Endothelial cell of umbilical vein (primary cell): ENCODE data around the gene CTSZ. TPM values are rescaled to one million over a fixed set of nuclear protein-coding genes. Genes with fewer than 3 reads are reported as not detected.
A peak's percentile ranks its signal among the peaks of the same experiment; 100 is the strongest.

Source experiments
- BruUV-seq: library from RNA; stranded (reverse); fragments of 400-500 nt; replicated peaks from 2 replicates; lab custom pipeline; 2021; lab: Mats Ljungman, UMichigan
- CTCF ChIA-PET: fragments of 300-600, 350-600 bp; sonication (Branson Sonifier 250); formaldehyde crosslinking; loops from one replicate; lab custom pipeline; 2021; ENCODE audit warnings: antibody characterized with exemption, inconsistent platforms; lab: Charles Lee
- POLR2A ChIA-PET: fragments of 300-600, 350-600 bp; sonication (Branson Sonifier 250); formaldehyde crosslinking; loops from one replicate; lab custom pipeline; 2021; ENCODE audit warnings: antibody characterized with exemption, inconsistent platforms; lab: Charles Lee
- DNase-seq: peaks from one replicate; pipeline ENCODE4 v3.0.0-alpha.2; 2011; ENCODE audit warnings: low read depth, low spot score
- FAIRE-seq: peaks from 2 replicates; lab custom pipeline; 2011; peaks lifted over from hg19 to GRCh38; lab: Jason Lieb, UNC
- H2AFZ ChIP-seq: 2 replicates; pipeline ENCODE4 v1.6.0; 2012; ENCODE audit warnings: low read depth, low read length, control low read depth, inconsistent platforms
- H3K27ac ChIP-seq: 2 replicates; pipeline ENCODE4 v1.5.1; 2011; ENCODE audit warnings: low read depth, mild to moderate bottlenecking, control low read depth, low read length, moderate library complexity; ENCODE audit not compliant: insufficient read depth
- H3K27me3 ChIP-seq, 2 experiments: 2 replicates each; pipeline versions ENCODE4 v1.6.0 to v1.6.1; 2011; ENCODE audit warnings: low read length in 2 of 2, mixed read lengths in 1 of 2; ENCODE audit not compliant: control insufficient read depth in 2 of 2, insufficient read depth in 2 of 2
- H3K36me3 ChIP-seq, 2 experiments: 2 replicates in 1 of 2; 3 replicates in 1 of 2; pipeline ENCODE4 v1.5.1; 2011; ENCODE audit warnings: low read length in 2 of 2, mild to moderate bottlenecking in 1 of 2, moderate library complexity in 1 of 2; ENCODE audit not compliant: control insufficient read depth in 2 of 2, insufficient read depth in 2 of 2; ENCODE audit errors: extremely low read depth in 1 of 2
- H3K4me1 ChIP-seq: 3 replicates; pipeline ENCODE4 v1.5.1; 2011; ENCODE audit warnings: mild to moderate bottlenecking, low read length; ENCODE audit not compliant: control insufficient read depth, insufficient read depth; ENCODE audit errors: extremely low read depth
- H3K4me2 ChIP-seq: 2 replicates; pipeline ENCODE4 v1.6.1; 2011; ENCODE audit warnings: low read length, control low read depth, mixed read lengths; ENCODE audit not compliant: insufficient read depth
- H3K4me3 ChIP-seq, 3 experiments: fragments of 200-600 bp in 1 of 3; sonication (generic), shearing (Covaris generic) in 1 of 3; replicated peaks in 1 of 3; 2 replicates each; pipeline ENCODE4 v1.5.1; 2011 to 2016; ENCODE audit warnings: control low read depth in 3 of 3, low read length in 3 of 3, mild to moderate bottlenecking in 2 of 3, inconsistent platforms in 1 of 3, low read depth in 1 of 3, moderate library complexity in 1 of 3; ENCODE audit not compliant: insufficient read depth in 1 of 3
- H3K79me2 ChIP-seq: 2 replicates; pipeline ENCODE4 v1.6.0; 2012; ENCODE audit warnings: low read length, inconsistent platforms; ENCODE audit not compliant: control insufficient read depth, insufficient read depth
- H3K9ac ChIP-seq: replicated peaks from 2 replicates; pipeline ENCODE3; 2011; ENCODE audit warnings: low read length, control low read depth; ENCODE audit not compliant: insufficient read depth; ENCODE audit errors: extremely low read depth
- H3K9me1 ChIP-seq: replicated peaks from 3 replicates; pipeline ENCODE4 v1.6.0; 2011; ENCODE audit warnings: mild to moderate bottlenecking, low read length; ENCODE audit not compliant: control insufficient read depth, insufficient read depth; ENCODE audit errors: extremely low read depth
- H3K9me3 ChIP-seq: replicated peaks from 2 replicates; pipeline ENCODE4 v1.5.1; 2012; ENCODE audit warnings: low read length, inconsistent platforms; ENCODE audit not compliant: control insufficient read depth, insufficient read depth
- H4K20me1 ChIP-seq: replicated peaks from 2 replicates; pipeline ENCODE3; 2011; ENCODE audit warnings: mild to moderate bottlenecking, low read length; ENCODE audit not compliant: control insufficient read depth, insufficient read depth; ENCODE audit errors: extremely low read depth
- EZH2 ChIP-seq: IDR thresholded peaks from 2 replicates; pipeline ENCODE4 v1.6.1; 2012; ENCODE audit warnings: borderline replicate concordance, low read depth, mild to moderate bottlenecking, moderate library complexity, low read length, inconsistent platforms; ENCODE audit not compliant: severe bottlenecking
- FOS ChIP-seq: IDR thresholded peaks from 2 replicates; pipeline ENCODE4 v1.6.1; 2011; ENCODE audit warnings: mild to moderate bottlenecking, low read length, moderate library complexity, borderline replicate concordance; ENCODE audit not compliant: insufficient read depth
- GATA2 ChIP-seq: IDR thresholded peaks from 2 replicates; pipeline ENCODE4 v1.7.0; 2011; ENCODE audit warnings: low read depth, mild to moderate bottlenecking, moderate library complexity, mixed read lengths, low read length; ENCODE audit not compliant: insufficient read length, insufficient read depth
- JUN ChIP-seq: IDR thresholded peaks from 2 replicates; pipeline ENCODE4 v1.6.1; 2011; ENCODE audit warnings: borderline replicate concordance, low read depth; ENCODE audit not compliant: insufficient read length, insufficient read depth
- MYC ChIP-seq: IDR thresholded peaks from one replicate; pipeline ENCODE4 v1.6.1; 2011; ENCODE audit warnings: mild to moderate bottlenecking, low read depth, low read length
- POLR2A ChIP-seq: IDR thresholded peaks from 2 replicates; pipeline ENCODE4 v1.6.1; 2012; ENCODE audit warnings: low read depth, mild to moderate bottlenecking, control low read depth, low read length
- POLR2AphosphoS5 ChIP-seq: IDR thresholded peaks from 2 replicates; pipeline ENCODE4 v1.6.1; 2012; ENCODE audit warnings: low read depth, mild to moderate bottlenecking, control low read depth, low read length, moderate library complexity; ENCODE audit not compliant: insufficient read depth
- dilution Hi-C: fragments of 300-500 bp; cut with MboI; formaldehyde crosslinking; loops from one replicate; pipeline ENCODE4 v1.15.0; 2019; ENCODE audit warnings: low sequenced_read_pairs; ENCODE audit not compliant: extremely low pct_ligation_motif_present
- intact Hi-C: fragments of 100-400 bp; cut with micrococcal nuclease; formaldehyde crosslinking; loops from one replicate; pipeline ENCODE4 v1.10.0; 2022
- polyA plus RNA-seq, 4 experiments: library from polyadenylated mRNA; depleted of rRNA in 3 of 4; stranded (reverse) in 3 of 4; unstranded in 1 of 4; fragments of >200 nt; gene quantifications; 2 replicates each; pipeline versions ENCODE4 v1.2.1 to v1.2.3, GENCODE V29; 2011 to 2012; ENCODE audit warnings: missing spikeins in 1 of 4
- total RNA-seq: library from RNA; stranded (reverse); gene quantifications from 2 replicates; pipeline ENCODE4 v1.2.3, GENCODE V29; 2021
- TF ChIP-seq, protein P1 (sequence below): IDR thresholded peaks from 2 replicates; pipeline ENCODE4 v1.6.1; 2011; ENCODE audit not compliant: insufficient read depth, insufficient read length
- TF ChIP-seq, protein P2 (sequence below), 2 donors: IDR thresholded peaks; 1 replicate in 1 of 2; 2 replicates in 1 of 2; pipeline ENCODE4 v1.5.1; 2011; ENCODE audit warnings: low read length in 2 of 2, mild to moderate bottlenecking in 2 of 2, moderate library complexity in 2 of 2, control low read depth in 1 of 2, inconsistent platforms in 1 of 2, low read depth in 1 of 2; ENCODE audit not compliant: insufficient read depth in 1 of 2; ENCODE audit errors: extremely low read depth in 1 of 2

The CTSZ gene
- total and polyA plus RNA-seq, 2 donors (not counting 3 experiments of a cell fraction or from before 2014, with no cell fraction given) = 304 to 387 TPM

DNA sequence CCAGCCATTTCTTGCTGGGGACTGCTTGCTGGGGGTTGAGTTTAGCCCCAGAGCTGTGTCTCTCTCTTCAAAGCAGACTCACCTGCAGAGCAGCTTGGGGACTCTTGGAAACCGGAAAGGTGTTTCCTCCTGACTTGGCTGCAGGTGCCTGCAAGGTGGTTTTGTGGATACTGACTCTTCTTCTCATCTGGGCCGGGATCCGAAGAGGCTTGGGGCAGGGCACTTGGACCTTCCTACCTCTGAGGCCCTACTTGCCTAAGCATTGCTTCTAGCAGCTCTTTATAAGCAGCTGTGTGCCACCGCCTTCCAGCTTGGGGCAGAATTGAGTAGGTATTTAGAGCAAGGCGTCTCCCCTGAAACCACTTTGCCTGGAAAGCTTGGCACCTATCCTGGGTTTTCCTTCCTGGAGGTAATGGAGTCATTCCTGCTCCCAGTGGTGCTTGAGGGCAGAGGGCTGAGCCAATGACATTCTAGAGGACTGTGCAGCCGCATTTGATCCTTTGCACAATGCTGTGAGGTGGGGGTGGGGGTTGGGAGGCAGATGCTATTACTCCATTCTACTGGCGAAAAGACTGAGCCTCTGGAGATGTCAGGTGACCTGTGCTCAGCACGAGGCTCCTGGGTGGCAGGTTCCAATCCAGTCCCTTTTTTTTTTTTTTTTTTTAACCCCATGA is 3.4 kb upstream of the CTSZ start:
- Histone ChIP-seq H3K9me3 (no peaks in the 10 kb centered on the region), H3K36me3 (no peaks in the 10 kb centered on the region), H3K27ac (peak overlapping the region; percentile 95), H4K20me1 (no peaks in the 10 kb centered on the region), H3K9me1 (no peaks in the 10 kb centered on the region), H3K4me2 (peak overlapping the region; percentile 32), H3K9ac (peak overlapping the region; percentile 71), H3K27me3 (no peaks in the 10 kb centered on the region), H2AFZ (peak overlapping the region; percentile 55), H3K79me2 (peaks cover 14% of the 10 kb centered on the region), H3K4me1 (peaks cover 31% of the 10 kb centered on the region), H3K4me3 (no peak overlapping the region)
- FAIRE-seq (peak; percentile 4), DNase-seq (peak; percentile 75)
- intact Hi-C loops (loop anchor here (10.0 kb wide), 2 partner anchors 356 to 934 kb away; partner anchors contain the start of genes FAM217B, PPP1R3D and STX16), dilution Hi-C loops (no loop called here)
- POLR2A ChIA-PET = interaction anchor here (0.7 to 1.8 kb wide), 2 partner anchors 22 to 828 kb away, joined by 5 to 13 read pairs; partner anchors contain the start of gene ATP5F1E
- TSS peak; percentile 12 for BruUV-seq
- CTCF ChIA-PET = interaction anchor here (0.6 to 2.0 kb wide), 4 partner anchors 22 to 1501 kb away, joined by 3 to 7 read pairs (median 4); partner anchors contain the start of gene ATP5F1E
- TF ChIP-seq POLR2AphosphoS5 (peak; percentile 3), MYC (no peak)

DNA sequence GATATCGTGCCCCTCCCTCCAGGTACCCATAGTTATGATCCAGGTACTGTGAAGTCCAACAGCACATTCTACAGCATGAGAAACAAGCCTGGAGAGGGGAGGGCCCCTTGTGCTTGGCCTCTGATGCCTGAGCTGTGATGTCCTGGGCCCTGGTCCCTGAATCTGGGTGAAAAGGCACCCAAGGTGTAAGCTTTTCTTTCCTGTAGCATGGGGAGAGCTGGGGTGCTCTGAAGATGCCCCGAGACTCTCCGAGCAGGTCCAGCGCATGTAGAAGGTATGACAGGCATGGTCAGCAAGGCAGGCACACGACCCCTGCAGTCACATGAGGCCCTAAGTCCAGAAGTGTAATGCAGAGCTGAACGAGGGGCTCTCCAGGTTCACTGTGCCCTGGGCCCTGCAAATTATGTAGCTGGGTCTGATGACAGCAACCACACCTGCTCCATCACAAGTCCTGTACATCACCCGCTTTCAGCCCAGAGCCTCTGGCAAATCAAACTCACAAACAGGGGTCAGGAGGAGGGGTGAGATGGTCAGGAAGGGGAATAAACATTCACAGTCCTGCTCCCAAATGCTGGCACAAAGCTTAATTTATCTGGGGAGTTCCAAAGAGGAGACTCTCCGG is 1.8 kb upstream of the CTSZ start:
- POLR2A ChIA-PET = interaction anchor here (1.7 kb wide), 1 partner anchor 23 kb away, joined by 5 read pairs; the partner anchor contains the start of gene ATP5F1E
- dilution Hi-C loops (no loop called here), intact Hi-C loops (no loop called here)
- H2AFZ ChIP-seq = no peak overlapping the region
- no peaks in the 10 kb centered on the region for H4K20me1 ChIP-seq
- no peak for FAIRE-seq
- no peak for DNase-seq
- no peak overlapping the region for H3K9ac ChIP-seq
- H3K79me2 ChIP-seq = peaks cover 30% of the 10 kb centered on the region
- H3K4me1 ChIP-seq = peaks cover 41% of the 10 kb centered on the region
- no peaks in the 10 kb centered on the region for H3K27me3 ChIP-seq
- CTCF ChIA-PET = interaction anchor here (1.1 to 1.8 kb wide), 2 partner anchors 12 to 23 kb away, joined by 4 to 6 read pairs; partner anchors contain the start of gene ATP5F1E
- no peaks in the 10 kb centered on the region for H3K9me3 ChIP-seq
- no peak for TF ChIP-seq POLR2AphosphoS5
- TF ChIP-seq, protein P1, sequence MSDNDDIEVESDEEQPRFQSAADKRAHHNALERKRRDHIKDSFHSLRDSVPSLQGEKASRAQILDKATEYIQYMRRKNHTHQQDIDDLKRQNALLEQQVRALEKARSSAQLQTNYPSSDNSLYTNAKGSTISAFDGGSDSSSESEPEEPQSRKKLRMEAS = no peak
- TF ChIP-seq, protein P2, sequence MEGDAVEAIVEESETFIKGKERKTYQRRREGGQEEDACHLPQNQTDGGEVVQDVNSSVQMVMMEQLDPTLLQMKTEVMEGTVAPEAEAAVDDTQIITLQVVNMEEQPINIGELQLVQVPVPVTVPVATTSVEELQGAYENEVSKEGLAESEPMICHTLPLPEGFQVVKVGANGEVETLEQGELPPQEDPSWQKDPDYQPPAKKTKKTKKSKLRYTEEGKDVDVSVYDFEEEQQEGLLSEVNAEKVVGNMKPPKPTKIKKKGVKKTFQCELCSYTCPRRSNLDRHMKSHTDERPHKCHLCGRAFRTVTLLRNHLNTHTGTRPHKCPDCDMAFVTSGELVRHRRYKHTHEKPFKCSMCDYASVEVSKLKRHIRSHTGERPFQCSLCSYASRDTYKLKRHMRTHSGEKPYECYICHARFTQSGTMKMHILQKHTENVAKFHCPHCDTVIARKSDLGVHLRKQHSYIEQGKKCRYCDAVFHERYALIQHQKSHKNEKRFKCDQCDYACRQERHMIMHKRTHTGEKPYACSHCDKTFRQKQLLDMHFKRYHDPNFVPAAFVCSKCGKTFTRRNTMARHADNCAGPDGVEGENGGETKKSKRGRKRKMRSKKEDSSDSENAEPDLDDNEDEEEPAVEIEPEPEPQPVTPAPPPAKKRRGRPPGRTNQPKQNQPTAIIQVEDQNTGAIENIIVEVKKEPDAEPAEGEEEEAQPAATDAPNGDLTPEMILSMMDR (IDR thresholded peaks at IDR 0.05; ENCODE audit: extremely low read depth in 1 of 2, insufficient read depth in 1 of 2, low read depth in 1 of 2, low read length in 2 of 2) = no peak
- TF ChIP-seq POLR2A = no peak
- TF ChIP-seq GATA2 = no peak
- no peak for TF ChIP-seq FOS
- no peak for TF ChIP-seq MYC
- TF ChIP-seq JUN = no peak
- TF ChIP-seq EZH2 = no peak
- H3K36me3 ChIP-seq = peaks cover 0 to 2% of the 10 kb centered on the region in 2 experiments
- BruUV-seq = no TSS peak
- no peak overlapping the region for H3K4me2 ChIP-seq
- no peaks in the 10 kb centered on the region for H3K9me1 ChIP-seq
- H3K27ac ChIP-seq = no peak overlapping the region
- no peak overlapping the region for H3K4me3 ChIP-seq
